Endothelial cell of umbilical vein (primary cell): ENCODE data around the gene TBC1D3I. TPM values are rescaled to one million over a fixed set of nuclear protein-coding genes. Genes with fewer than 3 reads are reported as not detected.
"Not testable (repeated sequence)": the region's sequence is repeated elsewhere in the genome, so short reads cannot be mapped to it uniquely, and the experiment has no call there.

Source experiments
- BruUV-seq: library from RNA; stranded (reverse); fragments of 400-500 nt; replicated peaks from 2 replicates; lab custom pipeline; 2021; lab: Mats Ljungman, UMichigan
- CTCF ChIA-PET: fragments of 300-600, 350-600 bp; sonication (Branson Sonifier 250); formaldehyde crosslinking; loops from one replicate; lab custom pipeline; 2021; ENCODE audit warnings: antibody characterized with exemption, inconsistent platforms; lab: Charles Lee
- POLR2A ChIA-PET: fragments of 300-600, 350-600 bp; sonication (Branson Sonifier 250); formaldehyde crosslinking; loops from one replicate; lab custom pipeline; 2021; ENCODE audit warnings: antibody characterized with exemption, inconsistent platforms; lab: Charles Lee
- DNase-seq: peaks from one replicate; pipeline ENCODE4 v3.0.0-alpha.2; 2011; ENCODE audit warnings: low read depth, low spot score
- FAIRE-seq: peaks from 2 replicates; lab custom pipeline; 2011; peaks lifted over from hg19 to GRCh38; lab: Jason Lieb, UNC
- H2AFZ ChIP-seq: 2 replicates; pipeline ENCODE4 v1.6.0; 2012; ENCODE audit warnings: low read depth, low read length, control low read depth, inconsistent platforms
- H3K27ac ChIP-seq: 2 replicates; pipeline ENCODE4 v1.5.1; 2011; ENCODE audit warnings: low read depth, mild to moderate bottlenecking, control low read depth, low read length, moderate library complexity; ENCODE audit not compliant: insufficient read depth
- H3K27me3 ChIP-seq, 2 experiments: 2 replicates each; pipeline versions ENCODE4 v1.6.0 to v1.6.1; 2011; ENCODE audit warnings: low read length in 2 of 2, mixed read lengths in 1 of 2; ENCODE audit not compliant: control insufficient read depth in 2 of 2, insufficient read depth in 2 of 2
- H3K36me3 ChIP-seq, 2 experiments: 2 replicates in 1 of 2; 3 replicates in 1 of 2; pipeline ENCODE4 v1.5.1; 2011; ENCODE audit warnings: low read length in 2 of 2, mild to moderate bottlenecking in 1 of 2, moderate library complexity in 1 of 2; ENCODE audit not compliant: control insufficient read depth in 2 of 2, insufficient read depth in 2 of 2; ENCODE audit errors: extremely low read depth in 1 of 2
- H3K4me1 ChIP-seq: 3 replicates; pipeline ENCODE4 v1.5.1; 2011; ENCODE audit warnings: mild to moderate bottlenecking, low read length; ENCODE audit not compliant: control insufficient read depth, insufficient read depth; ENCODE audit errors: extremely low read depth
- H3K4me2 ChIP-seq: 2 replicates; pipeline ENCODE4 v1.6.1; 2011; ENCODE audit warnings: low read length, control low read depth, mixed read lengths; ENCODE audit not compliant: insufficient read depth
- H3K4me3 ChIP-seq, 3 experiments: fragments of 200-600 bp in 1 of 3; sonication (generic), shearing (Covaris generic) in 1 of 3; replicated peaks in 1 of 3; 2 replicates each; pipeline ENCODE4 v1.5.1; 2011 to 2016; ENCODE audit warnings: control low read depth in 3 of 3, low read length in 3 of 3, mild to moderate bottlenecking in 2 of 3, inconsistent platforms in 1 of 3, low read depth in 1 of 3, moderate library complexity in 1 of 3; ENCODE audit not compliant: insufficient read depth in 1 of 3
- H3K79me2 ChIP-seq: 2 replicates; pipeline ENCODE4 v1.6.0; 2012; ENCODE audit warnings: low read length, inconsistent platforms; ENCODE audit not compliant: control insufficient read depth, insufficient read depth
- H3K9ac ChIP-seq: replicated peaks from 2 replicates; pipeline ENCODE3; 2011; ENCODE audit warnings: low read length, control low read depth; ENCODE audit not compliant: insufficient read depth; ENCODE audit errors: extremely low read depth
- H3K9me1 ChIP-seq: replicated peaks from 3 replicates; pipeline ENCODE4 v1.6.0; 2011; ENCODE audit warnings: mild to moderate bottlenecking, low read length; ENCODE audit not compliant: control insufficient read depth, insufficient read depth; ENCODE audit errors: extremely low read depth
- H3K9me3 ChIP-seq: replicated peaks from 2 replicates; pipeline ENCODE4 v1.5.1; 2012; ENCODE audit warnings: low read length, inconsistent platforms; ENCODE audit not compliant: control insufficient read depth, insufficient read depth
- H4K20me1 ChIP-seq: replicated peaks from 2 replicates; pipeline ENCODE3; 2011; ENCODE audit warnings: mild to moderate bottlenecking, low read length; ENCODE audit not compliant: control insufficient read depth, insufficient read depth; ENCODE audit errors: extremely low read depth
- dilution Hi-C: fragments of 300-500 bp; cut with MboI; formaldehyde crosslinking; loops from one replicate; pipeline ENCODE4 v1.15.0; 2019; ENCODE audit warnings: low sequenced_read_pairs; ENCODE audit not compliant: extremely low pct_ligation_motif_present
- intact Hi-C: fragments of 100-400 bp; cut with micrococcal nuclease; formaldehyde crosslinking; loops from one replicate; pipeline ENCODE4 v1.10.0; 2022
- polyA plus RNA-seq, 4 experiments: library from polyadenylated mRNA; depleted of rRNA in 3 of 4; stranded (reverse) in 3 of 4; unstranded in 1 of 4; fragments of >200 nt; gene quantifications; 2 replicates each; pipeline versions ENCODE4 v1.2.1 to v1.2.3, GENCODE V29; 2011 to 2012; ENCODE audit warnings: missing spikeins in 1 of 4
- total RNA-seq: library from RNA; stranded (reverse); gene quantifications from 2 replicates; pipeline ENCODE4 v1.2.3, GENCODE V29; 2021

The TBC1D3I gene
- total and polyA plus RNA-seq, 2 donors (not counting 3 experiments of a cell fraction or from before 2014, with no cell fraction given), result 0.26 to 0.60 TPM

GRCh38 chr17:36221581-36222100, 42.7 kb downstream of the TBC1D3I start:
- H4K20me1 ChIP-seq, H3K36me3 ChIP-seq, H3K27ac ChIP-seq, CTCF ChIA-PET, H3K79me2 ChIP-seq, POLR2A ChIA-PET, DNase-seq, H3K4me2 ChIP-seq, H3K4me1 ChIP-seq, H3K9me1 ChIP-seq, H3K9ac ChIP-seq, dilution Hi-C loops, H2AFZ ChIP-seq, BruUV-seq, FAIRE-seq, H3K9me3 ChIP-seq, H3K4me3 ChIP-seq, intact Hi-C loops, H3K27me3 ChIP-seq: not testable (repeated sequence)

GRCh38 chr17:36220737-36221580, 43.4 kb downstream of the TBC1D3I start:
- CTCF ChIA-PET, H3K4me2 ChIP-seq, H4K20me1 ChIP-seq, intact Hi-C loops, H2AFZ ChIP-seq, H3K4me3 ChIP-seq, H3K9me3 ChIP-seq, DNase-seq, H3K9me1 ChIP-seq, POLR2A ChIA-PET, dilution Hi-C loops, H3K79me2 ChIP-seq, H3K36me3 ChIP-seq, H3K9ac ChIP-seq, H3K27ac ChIP-seq, BruUV-seq, H3K4me1 ChIP-seq, H3K27me3 ChIP-seq, FAIRE-seq: not testable (repeated sequence)

- intact Hi-C loops, H3K9me1 ChIP-seq, dilution Hi-C loops, H3K4me2 ChIP-seq, POLR2A ChIA-PET, H4K20me1 ChIP-seq, DNase-seq, H3K36me3 ChIP-seq, H2AFZ ChIP-seq, H3K9me3 ChIP-seq, H3K4me1 ChIP-seq, H3K27me3 ChIP-seq, H3K4me3 ChIP-seq, BruUV-seq, H3K79me2 ChIP-seq, H3K9ac ChIP-seq, FAIRE-seq, CTCF ChIA-PET, H3K27ac ChIP-seq: not testable (repeated sequence)
These were observed 44.8 kb downstream of the TBC1D3I start for GRCh38 chr17:36219556-36219955.
